SK-N-MC (cell line): ENCODE measurements around the gene P2RY6.
A peak's percentile ranks its signal among the peaks of the same experiment; 100 is the strongest.

Experiments
- DNase-seq: peaks from one replicate; pipeline ENCODE4 v3.0.0-alpha.2; 2011; ENCODE audit warnings: low read depth, low spot score
- H3K27ac ChIP-seq: fragments of 200-600 bp; sonication (generic); 2 replicates; pipeline ENCODE4 v1.5.1; 2016; ENCODE audit warnings: mixed run types
- H3K36me3 ChIP-seq: fragments of 200-600 bp; sonication (generic); 2 replicates; pipeline ENCODE4 v1.6.1; 2017; ENCODE audit warnings: antibody characterized with exemption, low read length, mixed read lengths; ENCODE audit not compliant: insufficient read depth
- H3K4me3 ChIP-seq: fragments of 200-600 bp; sonication (generic); 2 replicates; pipeline ENCODE4 v1.5.1; 2016
- H3K9ac ChIP-seq: fragments of 200-600 bp; sonication (generic); 2 replicates; pipeline ENCODE4 v1.8.0; 2017; ENCODE audit warnings: mixed run types, mixed read lengths; ENCODE audit not compliant: insufficient read length
- H3K9me3 ChIP-seq: fragments of 200-600 bp; sonication (generic); 2 replicates; pipeline ENCODE4 v1.6.1; 2017; ENCODE audit warnings: low read depth, mild to moderate bottlenecking, antibody characterized with exemption, low read length, moderate library complexity, mixed read lengths
- EZH2 ChIP-seq: fragments of 200-600 bp; sonication (generic); IDR thresholded peaks from one replicate; pipeline ENCODE4 v1.6.1; 2017; ENCODE audit warnings: antibody characterized with exemption
- FOXP2 ChIP-seq: optimal IDR thresholded peaks from 2 replicates; pipeline ENCODE3; 2011; ENCODE audit warnings: mild to moderate bottlenecking, moderate library complexity; ENCODE audit not compliant: insufficient read depth; ENCODE audit errors: extremely low read length, control extremely low read depth
- POLR2AphosphoS5 ChIP-seq: IDR thresholded peaks from 2 replicates; pipeline ENCODE4 v1.6.1; 2012; ENCODE audit warnings: mild to moderate bottlenecking, low read depth, low read length, borderline replicate concordance

The P2RY6 gene

GRCh38 chr11:73242251-73243092 lies 29.7 kb upstream of the P2RY6 start:
- no peaks in the 10 kb centered on the region for H3K9me3 ChIP-seq
- DNase-seq = no peak
- TF ChIP-seq EZH2 = no peak
- no peak for TF ChIP-seq POLR2AphosphoS5
- TF ChIP-seq FOXP2 = peak; percentile 62
- H3K27ac ChIP-seq = no peak overlapping the region
- peak overlapping the region; percentile 63 for H3K4me3 ChIP-seq
- no peak overlapping the region for H3K9ac ChIP-seq
- H3K36me3 ChIP-seq = no peaks in the 10 kb centered on the region

DNA sequence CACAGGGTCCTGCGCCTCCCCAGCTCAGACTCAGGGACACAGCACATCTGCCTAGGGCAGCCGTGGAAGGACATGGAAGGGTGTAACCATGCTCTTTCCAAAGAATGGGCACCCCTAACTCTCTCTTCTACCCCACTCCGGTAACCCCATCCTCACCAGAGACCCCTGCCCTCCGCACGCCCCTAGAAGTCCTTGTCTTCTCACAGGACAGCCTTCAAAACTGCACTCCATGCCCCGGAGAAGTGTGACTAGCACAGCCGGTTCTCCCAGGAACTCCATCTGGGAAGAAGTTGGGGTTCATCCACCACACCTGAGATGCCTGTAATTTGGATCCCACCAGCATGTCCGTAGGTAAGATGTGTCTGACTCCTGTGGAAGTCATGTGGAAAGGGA lies 29.0 kb upstream of the P2RY6 start:
- Histone ChIP-seq H3K9me3 (no peaks in the 10 kb centered on the region), H3K9ac (no peak overlapping the region), H3K4me3 (no peak overlapping the region), H3K27ac (no peak overlapping the region), H3K36me3 (no peaks in the 10 kb centered on the region)
- no peak for DNase-seq
- TF ChIP-seq FOXP2 (no peak), EZH2 (no peak), POLR2AphosphoS5 (no peak)

- TF ChIP-seq FOXP2 (no peak), EZH2 (no peak), POLR2AphosphoS5 (no peak)
- Histone ChIP-seq H3K4me3 (no peak overlapping the region), H3K9ac (no peak overlapping the region), H3K9me3 (no peaks in the 10 kb centered on the region), H3K36me3 (no peaks in the 10 kb centered on the region), H3K27ac (no peak overlapping the region)
- DNase-seq = no peak
These were observed 27.4 kb upstream of the P2RY6 start for GRCh38 chr11:73244589-73245240.

GRCh38 chr11:73245461-73245860 lies 26.7 kb upstream of the P2RY6 start:
- no peak for DNase-seq
- no peak overlapping the region for H3K27ac ChIP-seq
- no peak overlapping the region for H3K4me3 ChIP-seq
- H3K9ac ChIP-seq = no peak overlapping the region
- no peaks in the 10 kb centered on the region for H3K9me3 ChIP-seq
- TF ChIP-seq POLR2AphosphoS5 = no peak
- TF ChIP-seq FOXP2 = no peak
- TF ChIP-seq EZH2 = no peak
- H3K36me3 ChIP-seq = no peaks in the 10 kb centered on the region

- H3K9ac ChIP-seq = no peak overlapping the region
- TF ChIP-seq POLR2AphosphoS5 (no peak), EZH2 (no peak), FOXP2 (no peak)
- no peak for DNase-seq
- no peak overlapping the region for H3K4me3 ChIP-seq
- H3K27ac ChIP-seq = no peak overlapping the region
- H3K36me3 ChIP-seq = no peaks in the 10 kb centered on the region
- no peaks in the 10 kb centered on the region for H3K9me3 ChIP-seq
These were observed 25.8 kb upstream of the P2RY6 start for GRCh38 chr11:73246303-73246702.

- Histone ChIP-seq H3K9me3 (no peaks in the 10 kb centered on the region), H3K9ac (no peak overlapping the region), H3K36me3 (no peaks in the 10 kb centered on the region), H3K4me3 (no peak overlapping the region), H3K27ac (no peak overlapping the region)
- no peak for DNase-seq
- TF ChIP-seq POLR2AphosphoS5 (no peak), EZH2 (no peak), FOXP2 (no peak)
These were observed 23.5 kb upstream of the P2RY6 start for GRCh38 chr11:73248526-73249185.

DNA sequence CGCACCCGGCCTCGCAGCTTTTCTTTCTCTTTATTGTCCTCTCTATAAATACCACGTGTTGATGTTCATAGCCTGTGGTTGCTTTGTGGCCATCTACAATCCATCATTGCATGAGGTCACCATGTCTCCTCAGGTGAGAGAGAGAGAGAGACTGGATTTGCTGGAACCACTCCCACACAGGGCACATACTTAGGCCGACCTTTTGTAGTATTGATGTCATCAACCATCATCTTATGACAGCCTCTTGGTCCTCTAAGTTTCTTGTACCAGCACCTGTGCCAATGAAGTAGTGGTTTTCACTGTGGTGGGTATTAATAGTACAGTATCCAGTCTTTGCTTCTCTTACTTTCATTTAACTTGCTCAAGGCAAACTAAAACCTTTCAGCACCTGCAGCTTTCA lies 22.8 kb upstream of the P2RY6 start:
- no peaks in the 10 kb centered on the region for H3K9me3 ChIP-seq
- DNase-seq = no peak
- TF ChIP-seq POLR2AphosphoS5 (no peak), FOXP2 (no peak), EZH2 (no peak)
- H3K4me3 ChIP-seq = no peak overlapping the region
- no peak overlapping the region for H3K27ac ChIP-seq
- H3K36me3 ChIP-seq = no peaks in the 10 kb centered on the region
- no peak overlapping the region for H3K9ac ChIP-seq

GRCh38 chr11:73249853-73250783 lies 22.0 kb upstream of the P2RY6 start:
- TF ChIP-seq FOXP2 (no peak), POLR2AphosphoS5 (no peak), EZH2 (no peak)
- Histone ChIP-seq H3K4me3 (no peak overlapping the region), H3K27ac (no peak overlapping the region), H3K9me3 (no peaks in the 10 kb centered on the region), H3K9ac (no peak overlapping the region), H3K36me3 (no peaks in the 10 kb centered on the region)
- no peak for DNase-seq
